ENCODE measurements around the gene SMIM41. TPM values are rescaled to one million over a fixed set of nuclear protein-coding genes. Genes with fewer than 3 reads are reported as not detected.
A peak's percentile ranks its signal among the peaks of the same experiment; 100 is the strongest.

The SMIM41 gene
- total and polyA plus RNA-seq, 8 donors: 0.47 to 6.9 (median 3.7) TPM

- no peaks in the 10 kb centered on the region for H3K27me3 ChIP-seq
- H3K9me3 ChIP-seq: no peaks in the 10 kb centered on the region
- H3K4me3 ChIP-seq: no peak overlapping the region
- no peak for ATAC-seq
- no peak for TF ChIP-seq CTCF (IDR thresholded peaks at IDR 0.05)
- peak in 1 of 4 donors; percentile 20 for DNase-seq
- no peaks in the 10 kb centered on the region for H3K36me3 ChIP-seq
- H3K4me1 ChIP-seq: no peaks in the 10 kb centered on the region
- no peak overlapping the region for H3K27ac ChIP-seq
- intact Hi-C loops (cut with DNase I): no loop called here
Observed at GRCh38 chr12:52137746-52138145, 58.2 kb downstream of the SMIM41 start.

GRCh38 chr12:52139147-52139546, 59.6 kb downstream of the SMIM41 start:
- peaks cover 0 to 1% of the 10 kb centered on the region in 2 donors for H3K4me1 ChIP-seq
- no peak overlapping the region for H3K4me3 ChIP-seq
- no peaks in the 10 kb centered on the region for H3K9me3 ChIP-seq
- H3K27me3 ChIP-seq: no peaks in the 10 kb centered on the region
- no peak overlapping the region for H3K27ac ChIP-seq
- H3K36me3 ChIP-seq: no peaks in the 10 kb centered on the region
- no peak for TF ChIP-seq CTCF (IDR thresholded peaks at IDR 0.05)
- ATAC-seq (no peak), DNase-seq (peak in 1 of 4 donors; percentile 37)
- intact Hi-C loops (cut with DNase I): no loop called here

- Histone ChIP-seq H3K36me3 (no peaks in the 10 kb centered on the region), H3K27me3 (no peaks in the 10 kb centered on the region), H3K4me1 (peaks cover 0 to 3% of the 10 kb centered on the region in 2 donors), H3K4me3 (no peak overlapping the region), H3K9me3 (no peaks in the 10 kb centered on the region), H3K27ac (no peak overlapping the region)
- intact Hi-C loops (cut with DNase I): no loop called here
- ATAC-seq: peak; percentile 73
- peak; percentile 57 to 66 for TF ChIP-seq CTCF (IDR thresholded peaks at IDR 0.05)
- no peak for DNase-seq
Observed at GRCh38 chr12:52139579-52140062, 60.1 kb downstream of the SMIM41 start.

GRCh38 chr12:52141306-52141705, 61.8 kb downstream of the SMIM41 start:
- no peak for TF ChIP-seq CTCF (IDR thresholded peaks at IDR 0.05)
- Histone ChIP-seq H3K27me3 (no peaks in the 10 kb centered on the region), H3K27ac (no peak overlapping the region), H3K4me1 (peaks cover 2 to 3% of the 10 kb centered on the region in 2 donors), H3K9me3 (no peaks in the 10 kb centered on the region), H3K4me3 (no peak overlapping the region), H3K36me3 (no peaks in the 10 kb centered on the region)
- ATAC-seq (no peak), DNase-seq (no peak)
- intact Hi-C loops (cut with DNase I): no loop called here

- Histone ChIP-seq H3K4me3 (no peak overlapping the region), H3K36me3 (no peaks in the 10 kb centered on the region), H3K27me3 (no peaks in the 10 kb centered on the region), H3K4me1 (peaks cover 3 to 8% of the 10 kb centered on the region in 2 donors), H3K27ac (no peak overlapping the region), H3K9me3 (no peaks in the 10 kb centered on the region)
- ATAC-seq (no peak), DNase-seq (peak in 1 of 4 donors; percentile 54)
- intact Hi-C loops (cut with DNase I): no loop called here
- TF ChIP-seq CTCF (IDR thresholded peaks at IDR 0.05): no peak
Observed at GRCh38 chr12:52141875-52142274, 62.4 kb downstream of the SMIM41 start.

All from left lung (tissue), 10 donors.